HL-60 (cell line): ENCODE data around the gene ATRNL1.

Source experiments
- CTCF ChIP-seq: IDR thresholded peaks from one replicate; pipeline ENCODE4 v1.5.1; 2011; ENCODE audit warnings: low read length, control low read depth, inconsistent platforms; ENCODE audit not compliant: insufficient read depth
- POLR2AphosphoS5 ChIP-seq: IDR thresholded peaks from 2 replicates; pipeline ENCODE4 v1.6.1; 2012; ENCODE audit warnings: low read depth

GRCh38 chr10:115814542-115814941 lies 721.4 kb downstream of the ATRNL1 start:
- TF ChIP-seq CTCF = no peak
- no peak for TF ChIP-seq POLR2AphosphoS5
